Central memory CD4-positive, alpha-beta T cell (primary cell): ENCODE data around the gene AGRP.
"Not testable (repeated sequence)": the region's sequence is repeated elsewhere in the genome, so short reads cannot be mapped to it uniquely, and the experiment has no call there.

ENCODE experiments used
- DNase-seq: peaks from one replicate; pipeline ENCODE4 v3.0.0; 2022
- total RNA-seq, 3 experiments: gene quantifications; one replicate each; lab custom pipeline; 2026; lab: John Stamatoyannopoulos, UW

Gene AGRP, protein sequence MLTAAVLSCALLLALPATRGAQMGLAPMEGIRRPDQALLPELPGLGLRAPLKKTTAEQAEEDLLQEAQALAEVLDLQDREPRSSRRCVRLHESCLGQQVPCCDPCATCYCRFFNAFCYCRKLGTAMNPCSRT
- total RNA-seq, result 0 reads per million in 3 experiments

DNA sequence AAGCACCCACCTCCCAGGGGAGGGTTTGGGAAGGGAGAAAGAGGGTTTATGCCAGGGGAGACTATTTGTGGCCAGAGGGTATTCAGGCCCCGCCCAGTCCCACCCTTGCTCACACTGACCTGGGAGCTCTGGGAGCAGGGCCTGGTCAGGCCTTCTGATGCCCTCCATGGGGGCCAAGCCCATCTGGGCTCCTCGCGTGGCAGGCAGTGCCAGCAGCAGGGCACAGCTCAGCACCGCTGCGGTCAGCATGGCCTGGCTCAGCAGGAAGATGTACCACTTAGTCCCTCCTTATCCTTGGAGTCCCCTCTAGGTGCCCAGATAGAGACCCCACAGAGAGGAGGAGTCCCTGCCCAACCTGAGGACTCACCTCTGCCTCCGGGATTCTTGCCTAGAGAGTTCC lies at the start of gene AGRP:
TSS of gene AGRP (minus strand) at position 398 of the 400 bp plus-strand sequence. CDS start at position 249, 149 bp downstream.
- no peak for DNase-seq

- no peak for DNase-seq
Observed at GRCh38 chr16:67531247-67531646, 47.9 kb upstream of the AGRP start.

DNA sequence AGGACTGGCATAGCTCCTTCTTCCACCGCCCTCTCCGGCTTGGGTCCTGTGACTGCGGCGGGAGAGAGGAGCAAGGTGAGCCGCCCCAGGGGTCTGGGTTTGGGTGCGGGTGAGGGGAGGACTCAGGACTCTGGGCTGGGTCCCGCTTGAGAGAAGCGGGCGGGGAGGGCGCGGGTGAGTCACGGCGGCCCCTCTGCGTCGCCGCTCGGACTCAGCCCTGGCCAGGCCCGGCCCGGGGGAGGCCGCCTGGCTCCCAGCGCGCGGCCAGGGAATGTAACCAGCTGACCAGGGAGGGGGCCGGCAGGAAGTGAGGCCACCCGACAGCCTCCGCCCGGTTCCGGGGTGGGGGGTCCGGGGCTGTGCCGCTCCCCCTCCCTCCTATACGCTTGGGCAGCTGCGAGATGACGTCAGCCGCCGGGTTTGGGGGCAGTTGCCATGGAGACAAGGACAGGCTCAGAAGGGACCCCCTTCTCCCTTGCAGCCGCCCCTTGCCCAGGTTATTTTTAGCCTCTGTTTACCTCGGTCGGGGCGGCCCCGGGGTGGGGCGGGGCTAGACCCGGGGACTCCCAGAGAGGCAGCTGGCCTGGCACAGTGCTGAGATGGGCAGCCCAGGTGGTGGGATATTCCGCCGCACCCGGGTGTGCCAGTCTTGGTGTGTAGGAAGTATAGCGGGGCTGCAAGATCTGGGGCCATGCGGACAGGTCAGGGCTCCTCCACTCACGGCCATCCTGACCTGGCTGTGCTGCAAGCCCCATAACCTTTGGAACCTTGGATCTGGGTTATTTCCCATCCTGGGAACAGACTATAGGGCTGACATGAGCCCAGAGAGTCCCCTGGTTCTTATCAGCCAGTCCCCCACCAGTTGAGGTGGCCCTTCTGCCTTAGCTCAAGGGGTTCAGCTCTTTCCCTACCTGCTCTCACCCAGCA lies 46.9 kb upstream of the AGRP start:
- no peak for DNase-seq

- no peak for DNase-seq
Observed at GRCh38 chr16:67529582-67530012, 46.2 kb upstream of the AGRP start.

DNA sequence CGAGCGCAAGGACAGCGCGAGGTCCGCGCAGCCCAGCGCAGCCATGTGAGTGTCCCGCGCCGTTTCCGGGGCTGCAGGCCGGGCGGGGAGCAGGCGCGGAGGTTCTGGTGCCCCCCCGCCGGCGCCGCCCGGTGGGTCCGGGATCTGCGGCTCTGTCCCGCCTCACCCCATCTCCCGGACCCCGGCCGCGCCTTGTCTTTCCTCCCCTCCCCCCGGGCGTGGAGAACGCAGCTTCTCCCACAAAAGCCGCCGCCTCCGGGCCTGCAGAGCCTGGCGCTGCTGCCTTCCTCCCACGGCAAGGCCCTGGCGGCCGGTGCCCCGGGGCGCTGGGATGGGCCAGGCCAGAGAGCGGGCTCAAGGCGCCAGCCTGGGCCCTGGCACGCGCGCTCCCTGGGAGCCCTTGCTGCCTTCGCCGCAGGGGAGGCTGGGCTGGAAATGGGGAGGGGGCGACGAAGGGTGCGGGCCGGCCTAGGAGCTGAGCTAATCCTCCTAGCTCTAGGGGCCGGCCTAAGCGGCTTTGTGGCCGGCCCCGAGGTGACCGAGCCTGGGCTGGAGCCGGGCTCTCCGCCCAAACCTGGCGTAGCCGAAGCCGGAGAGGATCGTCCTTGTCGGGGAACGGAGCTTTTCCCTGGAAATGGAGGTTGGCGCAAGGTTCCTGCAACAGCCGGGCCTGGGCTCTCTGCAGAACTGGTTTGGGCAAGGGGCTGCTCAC lies 45.7 kb upstream of the AGRP start:
- no peak for DNase-seq

DNA sequence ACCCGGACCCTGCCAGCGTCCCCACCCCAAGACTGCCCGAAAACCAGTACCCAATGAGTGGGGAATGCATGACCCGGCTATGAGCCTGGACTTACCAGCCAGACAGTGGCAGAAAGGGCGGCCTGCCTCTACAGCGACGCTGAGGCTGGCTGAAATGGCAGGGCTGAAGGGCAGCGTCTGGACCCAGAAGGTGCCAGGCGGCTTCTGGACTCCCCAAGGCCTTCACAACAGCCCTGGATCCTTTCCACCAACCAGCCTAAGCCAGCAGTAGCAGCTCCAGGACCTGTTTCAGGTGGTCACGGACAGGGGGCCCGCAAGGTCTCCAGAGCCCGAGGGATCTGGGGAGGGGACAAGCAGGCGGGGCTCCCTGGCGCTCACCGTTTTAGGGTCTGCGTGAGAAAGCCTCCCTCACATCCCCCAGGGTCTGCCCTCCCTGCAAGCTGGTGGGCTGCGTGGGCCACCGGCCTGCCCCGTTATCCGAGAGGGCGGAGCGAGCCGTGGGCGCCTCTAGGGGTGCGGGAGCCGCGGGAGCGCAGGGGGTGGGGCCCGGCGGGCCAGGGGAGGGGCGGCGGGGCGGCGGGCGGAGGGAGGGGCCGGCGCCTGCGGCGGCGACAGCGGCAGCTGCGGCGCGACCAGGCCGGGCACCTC lies 45.0 kb upstream of the AGRP start, which contains the start of gene RIPOR1:
TSS of gene RIPOR1 (plus strand) at position 608 of the 648 bp plus-strand sequence. CDS start 9,618 bp downstream, outside the sequence.
- peak; percentile 24 for DNase-seq

GRCh38 chr16:67526149-67526791 lies 42.9 kb upstream of the AGRP start:
- no peak for DNase-seq

DNA sequence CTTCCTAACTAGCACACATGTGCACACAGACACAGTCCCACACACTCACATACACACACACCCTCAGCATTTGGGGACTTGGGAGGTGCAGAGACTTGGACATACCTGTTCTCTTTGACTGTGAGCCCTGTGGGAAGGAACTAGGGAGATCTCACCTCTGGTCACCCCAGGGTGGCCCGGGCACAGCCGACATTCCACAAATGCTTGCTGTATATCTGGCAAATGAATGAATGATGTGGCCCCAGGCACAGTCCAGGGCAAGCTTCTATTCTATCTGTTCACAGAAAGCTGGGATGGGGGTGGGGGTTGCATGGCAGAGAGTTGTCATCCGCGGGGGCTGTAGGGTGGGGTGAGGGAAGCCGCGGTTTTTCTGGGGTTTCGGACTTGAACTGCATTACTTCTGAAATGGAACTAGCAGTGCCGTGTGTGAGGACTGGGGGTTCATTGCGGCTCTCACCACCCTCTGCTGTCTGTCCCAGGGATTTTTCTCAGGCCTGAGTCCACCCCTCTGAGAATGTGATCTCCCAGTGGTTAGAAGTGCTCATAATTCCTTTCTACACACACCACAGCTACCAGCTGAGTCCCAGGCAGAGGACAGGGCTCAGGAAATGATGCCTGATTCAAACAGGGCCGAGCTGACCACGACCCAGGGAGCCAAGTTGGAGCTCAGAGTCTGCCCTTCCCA lies 42.0 kb upstream of the AGRP start:
- no peak for DNase-seq

DNA sequence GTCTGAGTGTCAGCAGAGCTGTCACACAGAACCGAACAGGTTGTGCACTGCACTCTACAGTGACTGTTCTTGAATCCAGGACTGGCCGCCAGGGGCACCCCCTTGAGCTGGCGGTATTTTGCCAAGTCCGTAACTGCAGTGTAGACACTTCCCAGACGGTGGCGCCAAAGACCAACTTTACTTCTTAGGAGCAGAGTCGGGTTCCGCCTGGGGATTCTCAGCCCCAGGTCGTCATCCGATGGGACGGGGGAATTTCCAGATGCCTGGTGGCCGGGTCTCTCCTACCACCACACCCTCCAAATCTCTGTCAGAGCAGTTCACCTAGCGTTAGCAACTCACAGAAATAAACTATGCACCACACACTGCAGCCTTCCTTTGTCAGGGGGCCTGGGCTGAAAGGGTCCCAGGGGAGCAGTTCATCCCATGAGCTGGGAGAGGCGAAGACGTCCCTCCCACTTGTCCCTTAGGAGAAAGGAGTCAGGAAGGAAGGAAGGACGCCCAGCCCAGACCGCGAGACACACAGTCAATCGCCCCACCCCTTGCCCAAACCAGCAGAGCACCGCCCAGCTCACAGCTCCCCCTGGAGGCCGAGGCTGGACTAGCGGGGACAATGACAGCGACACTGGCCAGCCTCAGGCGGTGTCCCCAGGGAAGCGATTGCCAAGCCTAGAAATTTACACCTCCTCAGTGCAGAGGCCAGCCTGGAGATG lies 37.9 kb upstream of the AGRP start:
- DNase-seq, result peak; percentile 94

DNA sequence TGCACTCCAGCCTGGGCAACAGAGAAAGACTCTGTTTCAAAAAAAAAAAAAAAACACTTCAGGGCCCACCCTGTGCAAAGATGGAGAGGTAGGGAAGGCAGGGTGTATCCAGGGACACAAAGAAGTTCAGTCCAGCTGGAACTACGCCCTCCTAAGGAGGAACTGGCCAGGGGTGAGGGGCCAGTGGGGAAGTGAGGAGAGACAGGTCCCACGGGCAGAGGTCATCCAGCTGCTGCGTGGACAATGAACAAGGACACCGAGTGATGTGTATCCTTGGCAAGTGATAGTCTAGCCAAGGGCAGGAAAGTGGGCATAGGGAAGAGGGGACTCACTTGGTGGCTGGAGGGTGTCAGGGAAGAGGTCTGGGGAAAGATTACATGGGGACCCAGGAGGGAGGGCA lies 35.9 kb upstream of the AGRP start:
- DNase-seq, result no peak

GRCh38 chr16:67518676-67519075 lies 35.3 kb upstream of the AGRP start:
- no peak for DNase-seq

GRCh38 chr16:67517661-67518423 lies 34.5 kb upstream of the AGRP start:
- no peak for DNase-seq

- DNase-seq, result no peak
Observed at GRCh38 chr16:67517155-67517445, 33.8 kb upstream of the AGRP start.

GRCh38 chr16:67516296-67517154 lies 33.2 kb upstream of the AGRP start:
- no peak for DNase-seq

DNA sequence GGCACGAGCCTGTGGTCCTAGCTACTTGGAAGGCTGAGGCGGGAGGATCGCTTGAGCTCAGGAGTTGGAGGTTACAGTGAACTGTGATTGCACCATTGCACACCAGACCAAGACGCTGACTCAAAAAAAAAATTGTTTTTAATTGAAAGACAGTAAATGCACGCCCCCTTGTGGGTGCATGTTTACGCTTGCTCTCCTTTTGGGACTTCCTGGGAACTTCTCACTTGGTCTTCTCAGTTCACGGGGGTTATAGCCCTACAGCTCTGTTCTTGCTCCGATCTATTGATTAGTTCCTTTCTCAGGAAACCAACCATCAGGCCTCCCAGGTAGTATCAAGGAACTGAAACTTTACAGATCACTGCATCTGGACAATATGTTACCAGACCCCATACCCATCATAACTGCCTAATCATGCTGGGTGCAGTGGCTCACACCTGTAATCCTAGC lies 31.1 kb upstream of the AGRP start:
- DNase-seq, result peak; percentile 74

DNA sequence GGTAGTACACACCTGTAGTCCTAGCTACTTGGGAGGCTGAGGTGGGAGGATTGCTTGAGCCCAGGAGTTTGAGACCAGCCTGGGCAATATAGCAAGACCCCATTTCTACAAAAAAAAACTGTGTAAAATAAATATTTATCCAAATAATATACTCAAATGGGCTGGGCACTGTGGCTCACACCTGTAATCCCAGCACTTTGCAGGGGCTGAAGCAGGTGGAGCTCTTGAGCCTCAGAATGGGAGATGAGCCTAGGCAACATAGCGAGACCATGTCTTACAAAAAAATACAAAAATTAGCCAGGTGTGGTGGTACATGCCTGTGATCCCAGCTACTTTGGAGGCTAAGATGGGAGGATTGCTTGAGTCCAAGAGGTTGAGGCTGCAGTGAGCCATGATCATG lies 30.5 kb upstream of the AGRP start:
- not testable (repeated sequence) for DNase-seq

- no peak for DNase-seq
Observed at GRCh38 chr16:67509016-67509415, 25.7 kb upstream of the AGRP start.

DNA sequence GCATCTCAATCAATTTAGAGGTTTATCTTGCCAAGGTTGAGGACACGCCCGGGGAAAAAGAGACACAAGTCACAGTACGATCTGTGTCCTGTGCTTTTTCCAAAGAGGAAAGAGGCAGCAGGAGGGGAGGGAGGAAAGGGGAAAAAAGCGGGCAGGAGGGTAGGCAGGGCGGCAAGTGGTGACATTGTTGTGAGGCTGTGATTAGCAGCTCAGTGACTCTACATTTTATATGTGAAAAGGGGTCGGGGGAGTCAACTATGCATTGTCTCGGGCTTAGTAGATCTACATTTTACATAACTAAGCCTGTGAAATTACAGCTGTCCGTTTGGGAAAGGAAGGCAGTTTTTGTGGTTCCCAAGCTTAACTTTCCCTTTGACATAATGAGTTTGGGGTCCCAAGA lies 23.1 kb upstream of the AGRP start:
- DNase-seq, result no peak
